MM.1S (cell line): Measurements from ENCODE around the gene MFNG.

Experiments
- CTCF ChIP-seq: fragments of 300-600 bp; sonication (generic); IDR thresholded peaks from 2 replicates; pipeline ENCODE4 v1.5.1; 2016; ENCODE audit warnings: antibody characterized with exemption, low read length, mixed read lengths
- EZH2 ChIP-seq: fragments of 300-600 bp; sonication (generic); optimal IDR thresholded peaks from 2 replicates; pipeline ENCODE3; 2017; ENCODE audit warnings: low read depth, mild to moderate bottlenecking, antibody characterized with exemption, low read length, mixed read lengths

- TF ChIP-seq CTCF = no peak
- TF ChIP-seq EZH2 = no peak
Observed at GRCh38 chr22:37470087-37470445, 16.1 kb downstream of the MFNG start.
